Measurements from ENCODE around the gene MBOAT7.

DNA sequence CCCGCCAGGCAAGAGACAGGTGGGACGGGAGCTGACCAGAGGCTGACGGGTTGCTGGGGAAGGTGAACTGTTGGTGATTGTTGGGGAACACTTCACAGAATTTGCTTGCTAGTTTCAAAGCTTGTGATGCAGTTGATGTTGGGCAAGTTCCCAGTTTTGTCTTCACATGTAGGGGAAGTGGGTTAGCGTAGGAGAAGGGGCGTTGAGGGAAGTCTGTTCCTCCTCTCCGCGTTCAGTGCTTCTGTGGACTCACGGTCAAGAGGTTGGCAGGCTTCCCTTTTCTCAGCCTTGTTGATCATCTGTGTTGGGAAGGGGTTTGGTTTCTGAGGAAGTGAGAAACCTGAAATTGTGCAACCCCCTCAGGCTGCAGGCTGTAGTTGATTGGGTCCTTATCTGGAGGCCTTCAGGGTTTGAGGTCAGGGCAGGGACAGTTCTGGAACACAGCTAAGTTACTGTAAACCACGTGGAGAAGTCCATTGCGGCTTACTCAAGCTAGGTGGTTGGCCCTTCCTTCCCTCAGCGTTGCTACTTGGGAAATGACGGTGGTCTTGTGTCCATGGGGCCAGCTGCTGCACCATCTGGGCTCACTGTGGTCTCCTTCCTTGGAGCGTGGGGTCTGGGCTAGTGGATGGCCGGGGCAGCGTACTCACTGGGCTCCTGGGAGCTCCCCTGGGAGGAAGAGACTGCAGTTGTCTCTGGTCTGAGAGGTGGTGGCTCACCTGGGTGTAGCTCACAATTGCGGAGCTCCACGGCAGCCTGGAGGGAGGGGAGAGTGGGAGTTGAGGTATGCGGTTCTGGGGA lies 18.8 kb upstream of the MBOAT7 start:
- TF ChIP-seq, protein P1, sequence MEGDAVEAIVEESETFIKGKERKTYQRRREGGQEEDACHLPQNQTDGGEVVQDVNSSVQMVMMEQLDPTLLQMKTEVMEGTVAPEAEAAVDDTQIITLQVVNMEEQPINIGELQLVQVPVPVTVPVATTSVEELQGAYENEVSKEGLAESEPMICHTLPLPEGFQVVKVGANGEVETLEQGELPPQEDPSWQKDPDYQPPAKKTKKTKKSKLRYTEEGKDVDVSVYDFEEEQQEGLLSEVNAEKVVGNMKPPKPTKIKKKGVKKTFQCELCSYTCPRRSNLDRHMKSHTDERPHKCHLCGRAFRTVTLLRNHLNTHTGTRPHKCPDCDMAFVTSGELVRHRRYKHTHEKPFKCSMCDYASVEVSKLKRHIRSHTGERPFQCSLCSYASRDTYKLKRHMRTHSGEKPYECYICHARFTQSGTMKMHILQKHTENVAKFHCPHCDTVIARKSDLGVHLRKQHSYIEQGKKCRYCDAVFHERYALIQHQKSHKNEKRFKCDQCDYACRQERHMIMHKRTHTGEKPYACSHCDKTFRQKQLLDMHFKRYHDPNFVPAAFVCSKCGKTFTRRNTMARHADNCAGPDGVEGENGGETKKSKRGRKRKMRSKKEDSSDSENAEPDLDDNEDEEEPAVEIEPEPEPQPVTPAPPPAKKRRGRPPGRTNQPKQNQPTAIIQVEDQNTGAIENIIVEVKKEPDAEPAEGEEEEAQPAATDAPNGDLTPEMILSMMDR (IDR thresholded peaks at IDR 0.05; ENCODE audit: insufficient read depth, low read length), result no peak
- TF ChIP-seq POLR2AphosphoS5 (IDR thresholded peaks at IDR 0.05; ENCODE audit: low read depth) (peak; percentile 99), GABPA (IDR thresholded peaks at IDR 0.05; ENCODE audit: low read depth) (no peak; the same call in 1 of the 2 replicates), SPI1 (IDR thresholded peaks at IDR 0.05; ENCODE audit: borderline replicate concordance, low read depth) (peak; percentile 100)
- TF ChIP-seq, protein P2, sequence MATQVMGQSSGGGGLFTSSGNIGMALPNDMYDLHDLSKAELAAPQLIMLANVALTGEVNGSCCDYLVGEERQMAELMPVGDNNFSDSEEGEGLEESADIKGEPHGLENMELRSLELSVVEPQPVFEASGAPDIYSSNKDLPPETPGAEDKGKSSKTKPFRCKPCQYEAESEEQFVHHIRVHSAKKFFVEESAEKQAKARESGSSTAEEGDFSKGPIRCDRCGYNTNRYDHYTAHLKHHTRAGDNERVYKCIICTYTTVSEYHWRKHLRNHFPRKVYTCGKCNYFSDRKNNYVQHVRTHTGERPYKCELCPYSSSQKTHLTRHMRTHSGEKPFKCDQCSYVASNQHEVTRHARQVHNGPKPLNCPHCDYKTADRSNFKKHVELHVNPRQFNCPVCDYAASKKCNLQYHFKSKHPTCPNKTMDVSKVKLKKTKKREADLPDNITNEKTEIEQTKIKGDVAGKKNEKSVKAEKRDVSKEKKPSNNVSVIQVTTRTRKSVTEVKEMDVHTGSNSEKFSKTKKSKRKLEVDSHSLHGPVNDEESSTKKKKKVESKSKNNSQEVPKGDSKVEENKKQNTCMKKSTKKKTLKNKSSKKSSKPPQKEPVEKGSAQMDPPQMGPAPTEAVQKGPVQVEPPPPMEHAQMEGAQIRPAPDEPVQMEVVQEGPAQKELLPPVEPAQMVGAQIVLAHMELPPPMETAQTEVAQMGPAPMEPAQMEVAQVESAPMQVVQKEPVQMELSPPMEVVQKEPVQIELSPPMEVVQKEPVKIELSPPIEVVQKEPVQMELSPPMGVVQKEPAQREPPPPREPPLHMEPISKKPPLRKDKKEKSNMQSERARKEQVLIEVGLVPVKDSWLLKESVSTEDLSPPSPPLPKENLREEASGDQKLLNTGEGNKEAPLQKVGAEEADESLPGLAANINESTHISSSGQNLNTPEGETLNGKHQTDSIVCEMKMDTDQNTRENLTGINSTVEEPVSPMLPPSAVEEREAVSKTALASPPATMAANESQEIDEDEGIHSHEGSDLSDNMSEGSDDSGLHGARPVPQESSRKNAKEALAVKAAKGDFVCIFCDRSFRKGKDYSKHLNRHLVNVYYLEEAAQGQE (IDR thresholded peaks at IDR 0.05; ENCODE audit: insufficient replicate concordance, low read depth), result peak; percentile 73
